ENCODE measurements around the gene PREX1. TPM values are rescaled to one million over a fixed set of nuclear protein-coding genes. Genes with fewer than 3 reads are reported as not detected.
A peak's percentile ranks its signal among the peaks of the same experiment; 100 is the strongest.

Gene PREX1
- total RNA-seq, 3 donors from 2014 or later: 28.8 to 31.4 (median 29.5) TPM

DNA sequence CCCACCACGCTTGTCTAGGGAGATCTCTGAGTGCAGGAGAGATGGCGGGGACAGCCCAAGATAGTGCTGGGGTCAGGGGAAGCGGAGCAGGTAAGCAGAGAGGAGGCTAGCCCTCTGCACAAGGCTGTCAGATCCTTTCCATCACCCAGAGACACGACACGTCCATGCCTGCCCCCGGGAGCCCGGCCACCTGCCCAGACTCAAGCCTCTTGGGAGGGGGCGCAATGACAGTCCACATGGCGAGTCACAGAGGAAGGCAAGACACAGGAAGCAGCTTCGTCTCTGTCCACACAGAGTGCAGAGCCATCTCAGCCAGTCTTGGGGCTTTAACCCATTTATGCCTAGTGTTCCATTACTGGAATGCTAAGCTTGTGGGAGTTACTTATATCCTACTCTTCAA lies 78.4 kb downstream of the PREX1 start:
- Mint-ChIP-seq H3K4me1 (ENCODE audit: low read depth) (peaks cover 67% of the 10 kb centered on the region), H3K9me3 (no peaks in the 10 kb centered on the region), H3K36me3 (ENCODE audit: insufficient read depth) (peaks cover 21% of the 10 kb centered on the region), H3K27me3 (ENCODE audit: low read depth) (no peaks in the 10 kb centered on the region), H3K4me3 (no peak overlapping the region)
- DNase-seq (no peak), ATAC-seq (no peak)

DNA sequence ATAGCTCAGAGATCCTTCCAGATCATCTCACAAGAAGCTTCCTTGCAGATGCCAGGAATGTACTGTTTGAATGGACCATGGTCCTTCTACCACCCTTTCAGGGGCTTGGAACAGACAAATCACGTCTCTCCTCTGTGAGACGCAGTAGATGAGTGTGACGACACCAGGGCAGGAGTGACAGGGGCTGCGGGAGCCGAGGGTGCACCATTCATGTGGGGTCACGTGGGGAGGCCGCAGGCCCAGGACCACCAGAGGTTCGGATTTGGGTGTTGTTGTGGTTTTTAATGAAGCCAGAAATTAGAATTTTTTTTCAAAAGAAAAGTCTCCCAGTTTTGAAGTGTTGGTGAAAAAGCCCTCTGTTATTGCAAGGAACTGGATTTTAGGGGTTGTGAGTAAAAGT lies 79.2 kb downstream of the PREX1 start:
- H3K27me3 Mint-ChIP-seq (ENCODE audit: low read depth): no peaks in the 10 kb centered on the region
- H3K4me1 Mint-ChIP-seq (ENCODE audit: low read depth): peaks cover 61% of the 10 kb centered on the region
- no peak for ATAC-seq
- H3K36me3 Mint-ChIP-seq (ENCODE audit: insufficient read depth): peaks cover 21% of the 10 kb centered on the region
- H3K9me3 Mint-ChIP-seq: no peaks in the 10 kb centered on the region
- no peak overlapping the region for H3K4me3 Mint-ChIP-seq
- no peak for DNase-seq

DNA sequence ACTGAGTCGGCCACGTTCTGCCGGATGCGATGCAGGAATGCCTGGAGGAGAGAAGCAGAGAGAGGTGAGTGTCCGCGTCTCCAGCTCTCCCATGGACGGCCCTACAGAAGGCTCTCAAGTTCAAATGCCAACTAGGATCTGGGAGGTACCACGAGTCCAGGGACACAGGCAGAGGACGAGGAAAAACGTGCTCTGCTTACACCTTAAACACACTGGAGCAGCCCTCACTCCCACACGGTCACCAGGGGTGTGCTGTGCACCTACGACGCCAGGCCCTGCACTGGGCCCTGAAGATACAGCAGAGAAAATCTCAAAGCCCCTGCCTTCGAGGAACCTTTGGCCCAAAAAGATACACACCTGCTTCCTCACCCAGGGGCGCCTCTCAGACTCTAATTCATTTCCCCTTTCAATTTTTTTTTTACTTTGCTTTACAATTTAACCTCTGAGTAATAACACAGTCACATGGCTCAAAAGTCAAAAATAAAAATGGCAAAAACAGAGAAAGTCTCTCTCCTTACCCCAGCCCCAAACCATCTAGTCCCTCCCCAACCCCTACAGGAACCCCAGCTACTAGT lies 79.9 kb downstream of the PREX1 start:
- peaks cover 56% of the 10 kb centered on the region for H3K4me1 Mint-ChIP-seq (ENCODE audit: low read depth)
- no peaks in the 10 kb centered on the region for H3K9me3 Mint-ChIP-seq
- no peaks in the 10 kb centered on the region for H3K27me3 Mint-ChIP-seq (ENCODE audit: low read depth)
- no peak overlapping the region for H3K4me3 Mint-ChIP-seq
- DNase-seq: no peak
- ATAC-seq: no peak
- peaks cover 22% of the 10 kb centered on the region for H3K36me3 Mint-ChIP-seq (ENCODE audit: insufficient read depth)

DNA sequence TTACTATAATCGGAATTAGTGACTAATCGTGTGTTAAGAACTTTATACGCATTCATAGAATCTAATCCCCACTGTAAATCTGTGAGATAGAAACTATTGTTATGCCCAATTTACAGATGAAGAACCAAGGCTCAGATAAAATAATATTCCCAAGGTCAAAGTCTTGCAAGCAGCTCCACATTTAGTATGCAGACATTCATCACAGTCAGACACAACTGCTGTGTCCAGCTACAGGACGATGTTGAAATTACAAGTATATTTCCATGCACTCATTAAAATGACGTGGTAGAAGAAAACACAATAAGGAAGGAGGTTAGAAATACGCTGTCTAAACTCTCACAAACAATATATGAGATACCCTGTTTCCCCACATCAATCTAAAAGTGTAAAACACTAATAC lies 82.5 kb downstream of the PREX1 start:
- ATAC-seq (no peak), DNase-seq (no peak)
- Mint-ChIP-seq H3K27me3 (ENCODE audit: low read depth) (no peaks in the 10 kb centered on the region), H3K36me3 (ENCODE audit: insufficient read depth) (peaks cover 32% of the 10 kb centered on the region), H3K4me1 (ENCODE audit: low read depth) (peaks cover 37% of the 10 kb centered on the region), H3K9me3 (no peaks in the 10 kb centered on the region), H3K4me3 (no peak overlapping the region)

DNA sequence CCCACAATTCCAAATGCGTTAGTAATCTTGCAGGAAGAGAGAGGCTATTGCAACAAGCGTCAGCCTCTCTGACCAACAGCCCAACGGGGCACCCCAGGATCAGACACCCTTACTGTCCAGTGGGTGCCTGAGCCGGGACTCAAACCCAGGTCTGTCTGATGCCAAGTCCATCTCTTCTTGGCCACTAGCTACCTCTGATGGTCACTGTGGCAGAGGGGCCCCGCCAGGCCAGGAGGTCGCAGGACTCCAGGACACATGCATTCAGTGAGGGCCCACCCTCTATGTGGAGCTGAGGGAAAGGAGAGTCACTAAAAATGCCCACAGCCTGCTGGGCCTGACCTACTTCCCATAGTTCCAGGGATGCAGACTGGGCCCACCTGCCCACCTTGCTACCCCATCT lies 83.3 kb downstream of the PREX1 start:
- H3K4me3 Mint-ChIP-seq: no peak overlapping the region
- no peak for ATAC-seq
- peaks cover 33% of the 10 kb centered on the region for H3K36me3 Mint-ChIP-seq (ENCODE audit: insufficient read depth)
- H3K27me3 Mint-ChIP-seq (ENCODE audit: low read depth): no peaks in the 10 kb centered on the region
- H3K4me1 Mint-ChIP-seq (ENCODE audit: low read depth): peaks cover 38% of the 10 kb centered on the region
- no peak for DNase-seq
- H3K9me3 Mint-ChIP-seq: no peaks in the 10 kb centered on the region

DNA sequence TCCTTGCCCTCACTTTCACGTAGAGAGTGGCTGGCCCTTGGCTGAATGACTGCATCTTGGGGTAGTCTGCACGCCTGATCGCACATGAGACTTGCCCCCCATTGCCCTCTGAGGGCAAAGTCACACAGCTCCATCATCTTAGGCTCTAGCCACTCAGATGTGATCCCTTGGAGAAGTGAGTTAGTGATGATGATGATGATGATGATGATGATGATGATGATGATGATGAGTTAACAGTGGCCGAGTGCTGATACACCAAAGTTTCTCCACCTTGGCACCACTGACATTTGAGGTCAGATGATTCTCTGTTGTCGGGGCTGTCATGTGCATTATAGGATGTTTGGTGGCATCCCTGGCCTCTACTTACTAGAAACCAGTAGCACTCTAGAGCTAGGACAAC lies 84.0 kb downstream of the PREX1 start:
- no peaks in the 10 kb centered on the region for H3K27me3 Mint-ChIP-seq (ENCODE audit: low read depth)
- no peak for DNase-seq
- H3K4me1 Mint-ChIP-seq (ENCODE audit: low read depth): peaks cover 38% of the 10 kb centered on the region
- no peak for ATAC-seq
- peaks cover 35% of the 10 kb centered on the region for H3K36me3 Mint-ChIP-seq (ENCODE audit: insufficient read depth)
- H3K4me3 Mint-ChIP-seq: no peak overlapping the region
- H3K9me3 Mint-ChIP-seq: no peaks in the 10 kb centered on the region

DNA sequence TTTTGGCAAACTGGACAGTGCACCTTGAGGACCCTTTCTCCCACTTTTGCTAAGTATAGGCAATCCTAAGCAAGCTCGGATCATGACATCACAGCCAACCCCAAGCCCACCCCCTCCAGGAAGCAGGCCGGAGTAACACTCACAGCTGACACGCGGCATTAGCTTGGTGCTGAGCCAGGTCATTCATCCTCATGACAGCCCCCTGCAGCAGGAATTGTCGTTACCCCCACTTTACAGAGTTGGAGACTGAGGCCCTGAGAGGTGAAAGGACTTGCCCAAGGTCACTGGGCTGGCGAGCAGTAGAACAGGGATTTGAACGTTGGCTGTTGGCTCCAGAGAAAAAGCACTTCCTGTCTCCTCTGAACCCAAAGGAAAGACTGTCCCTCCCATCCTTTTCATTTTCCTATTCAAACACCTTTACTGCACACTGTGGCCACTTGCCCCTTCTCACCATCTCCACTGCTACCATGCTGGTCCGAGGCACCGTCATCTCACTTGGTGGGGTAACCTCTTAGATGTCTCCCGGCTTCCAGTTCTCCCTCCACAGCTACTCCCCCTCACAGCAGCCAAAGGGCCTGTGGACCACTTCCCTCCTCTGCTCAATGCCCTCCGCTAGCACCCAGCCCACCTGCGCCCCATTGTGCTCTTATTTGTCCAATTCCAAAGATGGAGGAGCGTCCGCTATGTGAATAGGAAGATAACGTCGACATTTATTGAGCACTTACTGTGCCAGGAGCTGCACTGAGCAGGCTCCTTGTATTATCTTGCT lies 84.7 kb downstream of the PREX1 start:
- ATAC-seq: no peak
- no peaks in the 10 kb centered on the region for H3K27me3 Mint-ChIP-seq (ENCODE audit: low read depth)
- peaks cover 38% of the 10 kb centered on the region for H3K4me1 Mint-ChIP-seq (ENCODE audit: low read depth)
- no peaks in the 10 kb centered on the region for H3K9me3 Mint-ChIP-seq
- no peak overlapping the region for H3K4me3 Mint-ChIP-seq
- H3K36me3 Mint-ChIP-seq (ENCODE audit: insufficient read depth): peaks cover 35% of the 10 kb centered on the region
- DNase-seq: no peak

DNA sequence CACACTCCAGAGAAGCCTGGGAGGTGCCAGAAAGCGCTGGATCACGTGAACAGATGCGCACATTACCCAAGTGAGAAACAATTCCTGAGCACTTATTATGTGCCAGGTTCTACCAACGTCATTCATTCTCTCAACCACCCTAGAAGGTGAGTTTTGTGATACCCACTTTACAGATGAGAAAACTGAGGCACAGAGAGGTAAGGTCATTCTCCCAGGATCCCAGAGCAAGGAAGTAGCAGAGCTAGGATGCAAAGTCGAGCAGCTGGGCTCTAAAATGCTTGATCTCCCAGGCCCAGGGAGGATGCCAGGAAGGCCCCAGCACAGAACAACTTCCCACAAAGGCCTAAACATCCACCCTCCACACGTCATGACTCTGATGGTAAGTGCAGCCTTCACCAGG lies 85.6 kb downstream of the PREX1 start:
- ATAC-seq (no peak), DNase-seq (no peak)
- H3K36me3 Mint-ChIP-seq (ENCODE audit: insufficient read depth): peaks cover 39% of the 10 kb centered on the region
- H3K4me1 Mint-ChIP-seq (ENCODE audit: low read depth): peaks cover 42% of the 10 kb centered on the region
- H3K9me3 Mint-ChIP-seq: no peaks in the 10 kb centered on the region
- H3K27me3 Mint-ChIP-seq (ENCODE audit: low read depth): no peaks in the 10 kb centered on the region
- H3K4me3 Mint-ChIP-seq: no peak overlapping the region

DNA sequence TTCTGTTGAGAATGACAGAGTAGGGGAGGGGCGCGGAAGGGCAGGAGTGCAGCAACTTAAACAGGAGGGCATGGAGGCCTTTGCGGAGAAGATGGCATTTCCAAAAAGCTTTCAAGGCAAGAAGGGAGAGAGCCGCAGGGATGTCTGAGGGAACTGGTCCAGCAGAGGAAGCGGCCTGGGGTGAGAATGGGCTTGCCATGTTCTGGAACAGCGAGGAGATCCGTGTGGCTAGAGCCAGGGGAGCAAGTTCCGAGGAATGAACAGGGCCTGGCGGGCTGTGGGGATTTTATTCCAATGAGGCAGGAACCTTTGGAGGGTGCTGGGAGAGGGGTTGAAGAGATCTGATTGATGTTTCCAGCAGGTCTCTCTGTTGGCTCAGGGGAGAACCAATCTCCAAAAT lies 86.1 kb downstream of the PREX1 start:
- DNase-seq (no peak), ATAC-seq (no peak)
- H3K36me3 Mint-ChIP-seq (ENCODE audit: insufficient read depth): peaks cover 39% of the 10 kb centered on the region
- no peaks in the 10 kb centered on the region for H3K9me3 Mint-ChIP-seq
- peaks cover 48% of the 10 kb centered on the region for H3K4me1 Mint-ChIP-seq (ENCODE audit: low read depth)
- no peaks in the 10 kb centered on the region for H3K27me3 Mint-ChIP-seq (ENCODE audit: low read depth)
- H3K4me3 Mint-ChIP-seq: no peak overlapping the region

DNA sequence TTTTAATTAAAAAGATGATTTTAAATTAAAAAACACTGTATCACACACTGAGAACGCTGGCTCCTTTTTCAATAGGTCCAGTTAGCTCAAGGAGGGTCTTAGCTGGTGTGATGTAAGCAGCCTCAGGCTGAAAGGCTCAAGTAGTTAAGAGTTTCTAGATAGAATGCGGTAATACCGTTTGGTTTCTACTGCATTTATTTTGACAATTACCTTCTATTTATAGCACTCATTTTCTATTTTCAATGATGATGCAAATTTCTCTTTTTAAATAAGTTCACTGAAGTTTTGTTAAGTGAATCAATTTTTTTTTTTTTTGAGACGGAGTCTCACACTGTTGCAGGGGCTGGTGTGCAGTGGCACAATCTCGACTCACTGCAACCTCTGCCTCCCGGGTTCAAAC lies 87.1 kb downstream of the PREX1 start:
- no peaks in the 10 kb centered on the region for H3K9me3 Mint-ChIP-seq
- no peak for DNase-seq
- H3K36me3 Mint-ChIP-seq (ENCODE audit: insufficient read depth): peaks cover 44% of the 10 kb centered on the region
- no peaks in the 10 kb centered on the region for H3K27me3 Mint-ChIP-seq (ENCODE audit: low read depth)
- peaks cover 54% of the 10 kb centered on the region for H3K4me1 Mint-ChIP-seq (ENCODE audit: low read depth)
- H3K4me3 Mint-ChIP-seq: no peak overlapping the region
- no peak for ATAC-seq

DNA sequence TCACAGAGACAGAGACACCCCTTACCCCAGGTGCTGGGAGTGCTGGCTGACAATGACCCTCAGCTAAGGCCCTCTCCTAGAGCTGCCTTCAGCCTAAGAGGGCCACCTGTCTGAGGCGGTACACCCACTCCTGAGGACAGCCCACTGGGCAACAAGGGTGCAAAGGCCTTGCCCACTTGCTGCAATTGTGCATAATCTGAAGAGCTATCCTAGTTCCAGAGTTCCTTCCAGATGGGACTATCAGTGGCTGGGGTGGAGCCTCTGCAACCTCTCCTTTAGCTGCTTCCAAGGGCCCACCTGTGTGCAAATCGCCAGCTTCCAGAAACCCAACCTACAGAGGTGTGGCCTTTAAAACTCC lies 87.5 kb downstream of the PREX1 start:
- no peak for ATAC-seq
- Mint-ChIP-seq H3K4me1 (ENCODE audit: low read depth) (peaks cover 54% of the 10 kb centered on the region), H3K27me3 (ENCODE audit: low read depth) (no peaks in the 10 kb centered on the region), H3K36me3 (ENCODE audit: insufficient read depth) (peaks cover 44% of the 10 kb centered on the region), H3K4me3 (no peak overlapping the region), H3K9me3 (no peaks in the 10 kb centered on the region)
- no peak for DNase-seq

DNA sequence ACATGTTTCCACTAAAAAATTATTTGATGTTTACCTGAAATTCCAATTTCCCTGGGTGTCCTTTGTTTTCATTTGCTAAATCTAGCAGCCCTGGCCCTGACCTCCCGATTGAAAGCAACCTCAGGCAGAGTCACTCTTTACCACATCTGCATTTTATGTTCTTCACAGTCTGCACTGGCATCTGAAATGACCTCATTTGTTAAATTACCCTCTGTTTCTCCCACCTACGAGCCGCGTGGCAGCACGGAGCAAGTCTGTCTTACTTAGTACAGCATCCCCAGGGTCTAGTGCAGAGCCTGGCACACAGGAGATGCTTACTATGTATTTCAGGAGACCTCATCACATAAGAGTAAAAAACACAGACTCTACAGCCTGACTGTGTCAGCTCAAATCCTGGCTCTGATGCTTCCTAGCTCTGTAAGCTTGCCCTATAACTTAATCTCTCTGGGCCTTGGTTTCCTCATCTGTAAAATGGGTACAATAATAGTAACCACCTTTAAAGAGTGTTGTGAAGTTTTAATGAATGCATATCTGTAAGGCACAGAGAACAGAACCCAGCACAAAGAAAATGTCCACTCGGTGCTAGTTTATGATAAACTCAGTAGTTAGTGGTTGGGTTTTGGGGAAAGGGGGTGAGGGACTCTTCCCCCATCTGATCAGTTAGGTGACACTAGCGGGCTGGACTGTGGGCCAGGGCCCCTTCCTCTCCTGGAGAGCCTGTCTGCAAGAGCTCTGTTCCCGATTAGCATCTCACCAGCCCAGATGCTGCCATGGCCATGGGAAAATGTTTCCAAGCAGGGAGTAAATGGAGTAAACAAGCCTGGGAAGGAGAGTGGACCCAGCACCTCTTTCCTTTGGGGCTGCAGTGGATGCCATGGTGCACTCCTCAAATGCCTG lies 88.2 kb downstream of the PREX1 start:
- peak overlapping the region; percentile 64 for H3K4me3 Mint-ChIP-seq
- peaks cover 54% of the 10 kb centered on the region for H3K4me1 Mint-ChIP-seq (ENCODE audit: low read depth)
- H3K27me3 Mint-ChIP-seq (ENCODE audit: low read depth): no peaks in the 10 kb centered on the region
- ATAC-seq (peak; percentile 55 to 76), DNase-seq (no peak)
- H3K9me3 Mint-ChIP-seq: no peaks in the 10 kb centered on the region
- H3K36me3 Mint-ChIP-seq (ENCODE audit: insufficient read depth): peaks cover 40% of the 10 kb centered on the region

DNA sequence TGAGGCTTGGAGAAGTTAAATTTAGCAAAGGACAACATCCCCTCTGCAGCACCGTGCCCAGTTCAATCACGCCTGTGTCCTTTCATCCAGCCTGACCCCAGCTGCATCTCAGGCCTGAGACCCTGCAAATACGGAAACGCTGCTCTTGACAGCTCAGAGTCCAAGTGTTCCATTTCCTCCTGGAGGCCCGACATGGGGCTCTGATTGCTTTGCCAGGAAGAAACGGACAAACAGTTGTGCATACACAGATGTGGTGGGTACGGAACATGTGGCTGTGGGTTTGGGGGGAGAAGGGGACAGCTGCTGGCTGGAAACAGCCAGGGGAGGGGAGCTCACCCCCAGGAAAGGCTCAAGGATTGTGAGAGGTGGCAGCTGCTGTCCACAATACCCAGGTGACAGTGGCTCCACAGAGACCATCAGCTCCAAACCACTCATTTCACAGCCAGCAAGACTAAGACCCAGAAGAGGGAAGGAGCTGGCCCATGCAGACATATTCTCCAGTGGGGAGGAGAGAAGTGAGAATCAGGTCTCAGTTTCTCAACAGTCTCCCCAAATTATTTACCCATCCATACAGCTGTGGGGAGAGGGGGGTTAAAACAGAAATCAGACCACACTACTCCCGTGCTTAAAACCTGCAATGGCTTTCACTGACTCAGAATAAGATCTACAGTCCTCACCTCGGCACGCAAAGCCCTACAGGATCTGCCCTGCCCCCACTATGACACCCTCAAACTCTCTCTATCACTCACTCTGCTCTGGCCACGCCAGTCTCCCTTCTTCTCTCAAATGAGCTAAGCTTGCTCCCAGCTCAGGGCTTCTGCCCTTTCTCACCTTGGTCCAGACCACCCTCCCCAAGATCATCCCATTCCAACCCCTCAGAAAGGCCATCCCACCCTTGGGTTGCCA lies 89.1 kb downstream of the PREX1 start:
- peaks cover 37% of the 10 kb centered on the region for H3K36me3 Mint-ChIP-seq (ENCODE audit: insufficient read depth)
- DNase-seq (peak; percentile 31), ATAC-seq (peak; percentile 90 to 92)
- peaks cover 54% of the 10 kb centered on the region for H3K4me1 Mint-ChIP-seq (ENCODE audit: low read depth)
- no peaks in the 10 kb centered on the region for H3K27me3 Mint-ChIP-seq (ENCODE audit: low read depth)
- no peaks in the 10 kb centered on the region for H3K9me3 Mint-ChIP-seq
- peak overlapping the region; percentile 64 for H3K4me3 Mint-ChIP-seq

DNA sequence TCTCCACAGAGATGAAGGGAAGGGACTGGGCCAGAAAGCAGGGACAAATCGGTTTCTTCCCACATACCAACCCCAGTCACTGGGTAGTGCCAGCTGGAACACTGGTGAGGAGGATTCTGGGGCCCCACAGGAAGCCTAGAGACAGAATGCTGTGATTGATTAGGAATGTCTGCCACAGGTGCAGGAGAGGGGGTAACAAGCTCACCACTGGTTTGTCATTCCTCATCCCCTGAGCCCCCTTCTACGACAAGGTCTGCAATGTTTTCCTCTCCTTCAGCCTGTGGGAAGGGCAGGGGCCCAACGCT lies 89.8 kb downstream of the PREX1 start:
- ATAC-seq (no peak), DNase-seq (no peak)
- H3K36me3 Mint-ChIP-seq (ENCODE audit: insufficient read depth): peaks cover 37% of the 10 kb centered on the region
- H3K9me3 Mint-ChIP-seq: no peaks in the 10 kb centered on the region
- H3K27me3 Mint-ChIP-seq (ENCODE audit: low read depth): no peaks in the 10 kb centered on the region
- H3K4me1 Mint-ChIP-seq (ENCODE audit: low read depth): peaks cover 54% of the 10 kb centered on the region
- no peak overlapping the region for H3K4me3 Mint-ChIP-seq

All from activated T-cell treated with anti-CD3 and anti-CD28 coated beads, Interleukin-2, amount 50 U/mL, for 4 hours (primary cell).